HG03521 (cell line): Measurements from ENCODE around the gene MAP4K4.

Source experiments
- ATAC-seq: cut with Tn5 transposase; IDR thresholded peaks from one replicate; pipeline ENCODE4 v1.9.1; 2021; ENCODE audit warnings: mild to moderate bottlenecking, moderate library complexity; ENCODE audit not compliant: unreplicated experiment

MAP4K4 gene

GRCh38 chr2:101697124-101698013 lies at the start of gene MAP4K4:
Gene MAP4K4, plus strand, starts transcription at chr2:101697707. Its CDS starts 374 bp downstream, at chr2:101698081.
- no peak for ATAC-seq

- ATAC-seq: no peak
These were observed 44.0 kb upstream of the MAP4K4 start for GRCh38 chr2:101653469-101653868.

DNA sequence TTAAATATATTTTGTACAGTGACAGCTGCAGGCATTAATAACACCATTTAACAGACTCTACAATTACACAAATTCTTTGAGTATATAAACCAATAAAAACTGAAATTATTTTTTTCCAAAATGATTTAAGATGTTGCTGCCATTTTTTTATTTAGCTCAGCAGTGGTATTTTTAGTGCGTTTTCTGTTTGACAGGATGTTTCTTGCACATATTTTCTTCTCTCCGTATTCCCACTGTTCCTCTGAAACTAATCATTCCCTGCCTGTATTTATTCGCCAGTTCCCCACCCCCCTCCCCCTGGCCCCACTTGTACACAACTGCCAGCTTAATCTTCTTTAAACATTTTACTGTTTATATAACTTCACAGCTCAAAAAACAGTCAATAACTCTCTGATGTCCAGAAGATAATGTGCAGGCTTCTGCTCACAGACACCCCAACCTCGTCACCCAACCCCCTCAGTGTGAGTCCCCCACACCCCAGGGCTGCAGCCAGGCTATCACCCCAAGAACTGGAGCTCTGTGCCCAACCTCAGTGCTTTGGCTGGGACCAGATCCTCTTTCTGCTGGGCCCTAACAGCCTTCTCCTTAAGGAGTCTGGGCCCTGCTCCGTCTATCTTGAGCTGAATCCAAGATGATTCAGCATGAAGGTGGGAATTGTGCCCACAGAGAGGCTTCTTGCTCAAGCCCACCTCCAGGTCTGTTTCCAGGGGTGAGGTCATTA lies 41.6 kb upstream of the MAP4K4 start:
- no peak for ATAC-seq

GRCh38 chr2:101657787-101658186 lies 39.7 kb upstream of the MAP4K4 start:
- no peak for ATAC-seq

GRCh38 chr2:101658387-101658786 lies 39.1 kb upstream of the MAP4K4 start:
- ATAC-seq: no peak

GRCh38 chr2:101665312-101665711 lies 32.2 kb upstream of the MAP4K4 start:
- ATAC-seq: no peak

DNA sequence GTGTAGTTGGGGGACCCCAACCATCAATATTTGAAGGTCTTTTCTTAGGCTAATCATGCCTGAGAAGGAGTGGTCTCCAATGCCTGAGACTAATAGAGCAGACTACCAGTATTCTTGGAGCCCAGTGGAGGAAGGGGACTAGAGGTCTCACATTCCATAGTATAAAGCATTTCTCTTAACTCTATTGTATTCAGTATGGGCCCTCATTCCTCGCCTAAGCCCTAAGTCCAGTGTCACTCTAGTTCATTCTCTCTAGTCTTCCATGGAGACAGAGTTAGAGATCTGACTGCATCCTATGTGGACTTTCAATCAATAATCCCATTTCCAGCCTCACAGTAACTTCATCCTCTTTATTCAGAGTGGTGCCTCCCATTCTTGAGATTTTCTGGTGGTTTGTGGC lies 29.7 kb upstream of the MAP4K4 start:
- ATAC-seq: no peak

- ATAC-seq: no peak
These were observed 25.5 kb upstream of the MAP4K4 start for GRCh38 chr2:101672047-101672446.

DNA sequence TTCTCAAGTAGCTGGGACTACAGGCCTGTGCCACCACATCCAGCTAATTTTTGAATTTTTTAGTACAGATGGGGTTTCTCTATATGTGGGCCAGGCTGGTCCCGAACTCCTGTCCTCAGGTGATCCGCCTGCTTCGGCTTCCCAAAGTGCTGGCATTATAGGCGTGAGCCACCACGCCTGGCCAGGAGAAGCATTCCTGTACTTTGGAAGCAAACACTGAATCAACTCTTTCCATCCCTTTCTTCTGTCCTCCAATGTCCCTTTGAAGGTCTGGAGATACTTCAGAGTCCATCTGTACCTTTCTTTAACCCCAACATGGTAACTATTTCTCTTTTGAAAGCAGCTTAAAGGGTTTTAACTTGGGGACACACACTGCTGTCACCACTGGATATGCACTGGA lies 23.6 kb upstream of the MAP4K4 start:
- ATAC-seq: no peak

DNA sequence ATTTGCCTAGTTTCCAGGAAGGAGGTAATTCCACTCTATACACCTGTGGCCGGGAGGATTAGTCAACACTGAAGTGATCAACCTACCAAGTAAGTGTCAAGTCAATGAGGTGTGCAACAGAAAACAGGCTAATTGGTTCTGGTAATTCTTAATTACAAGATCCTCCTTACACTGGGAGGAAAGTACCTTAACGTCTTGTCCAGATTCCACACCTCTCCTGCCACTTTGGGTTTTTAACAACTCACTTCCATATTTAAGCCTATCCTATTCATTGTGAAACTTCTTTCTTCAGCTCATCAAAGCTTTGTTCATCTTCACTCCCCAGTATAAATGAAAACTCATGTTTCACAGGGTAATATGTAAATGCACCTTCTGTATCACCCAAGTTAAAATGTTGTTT lies 22.0 kb upstream of the MAP4K4 start:
- no peak for ATAC-seq

DNA sequence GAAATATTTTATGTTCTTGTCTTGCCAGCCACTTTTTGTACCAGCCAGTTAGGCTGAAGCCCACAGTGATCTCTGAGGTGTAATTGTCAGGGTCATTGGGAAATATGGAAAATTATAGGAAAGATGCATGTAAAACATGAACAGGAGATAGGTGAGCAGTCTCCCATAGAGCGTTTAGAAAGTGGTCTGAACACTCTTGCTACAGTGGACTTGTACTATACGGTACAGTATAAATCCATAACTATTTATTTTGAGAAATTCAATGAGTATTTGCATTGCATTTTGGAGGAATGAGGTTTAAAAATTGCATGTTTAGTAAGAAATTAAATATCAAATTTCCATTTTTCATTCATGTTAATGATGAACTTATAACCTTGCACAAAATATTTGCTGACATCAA lies 20.8 kb upstream of the MAP4K4 start:
- ATAC-seq: no peak

DNA sequence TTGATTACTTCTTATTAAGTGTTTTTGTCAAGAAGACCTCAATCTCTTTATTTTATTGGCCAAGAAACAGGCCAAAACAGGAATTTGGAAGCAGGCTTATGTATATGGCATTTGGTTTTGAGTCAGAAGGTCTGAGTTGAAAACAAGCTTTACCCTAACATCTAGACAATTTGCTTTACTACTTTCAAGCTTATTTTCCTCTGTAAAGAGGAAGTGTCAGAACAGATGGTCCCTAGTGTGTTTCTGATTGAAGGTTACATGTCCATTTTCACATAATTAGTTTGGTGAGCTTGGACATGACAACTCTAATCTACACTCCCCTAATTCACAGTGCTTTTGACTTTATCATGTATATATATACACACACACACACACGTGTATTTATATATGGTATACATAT lies 19.8 kb upstream of the MAP4K4 start:
- ATAC-seq: no peak

DNA sequence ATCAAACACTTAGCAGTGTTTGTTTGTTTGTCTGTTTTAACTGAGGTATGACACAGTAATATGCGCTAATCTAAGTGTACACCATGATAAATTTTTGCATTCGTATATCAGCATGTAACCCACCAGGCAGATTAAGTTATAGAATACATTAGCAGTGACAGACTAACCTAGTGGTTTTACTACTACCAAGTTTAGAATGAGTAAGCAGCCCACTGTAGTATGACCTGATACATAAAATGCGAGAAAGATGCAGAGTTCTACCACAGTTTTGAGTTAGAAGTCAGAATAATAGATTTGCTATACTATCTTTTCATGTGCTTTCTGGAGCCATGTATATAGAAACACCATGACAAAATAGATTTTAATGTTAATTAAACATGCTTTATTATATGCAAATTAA lies 19.1 kb upstream of the MAP4K4 start:
- ATAC-seq: no peak

GRCh38 chr2:101679037-101679726 lies 18.3 kb upstream of the MAP4K4 start:
- ATAC-seq: no peak

DNA sequence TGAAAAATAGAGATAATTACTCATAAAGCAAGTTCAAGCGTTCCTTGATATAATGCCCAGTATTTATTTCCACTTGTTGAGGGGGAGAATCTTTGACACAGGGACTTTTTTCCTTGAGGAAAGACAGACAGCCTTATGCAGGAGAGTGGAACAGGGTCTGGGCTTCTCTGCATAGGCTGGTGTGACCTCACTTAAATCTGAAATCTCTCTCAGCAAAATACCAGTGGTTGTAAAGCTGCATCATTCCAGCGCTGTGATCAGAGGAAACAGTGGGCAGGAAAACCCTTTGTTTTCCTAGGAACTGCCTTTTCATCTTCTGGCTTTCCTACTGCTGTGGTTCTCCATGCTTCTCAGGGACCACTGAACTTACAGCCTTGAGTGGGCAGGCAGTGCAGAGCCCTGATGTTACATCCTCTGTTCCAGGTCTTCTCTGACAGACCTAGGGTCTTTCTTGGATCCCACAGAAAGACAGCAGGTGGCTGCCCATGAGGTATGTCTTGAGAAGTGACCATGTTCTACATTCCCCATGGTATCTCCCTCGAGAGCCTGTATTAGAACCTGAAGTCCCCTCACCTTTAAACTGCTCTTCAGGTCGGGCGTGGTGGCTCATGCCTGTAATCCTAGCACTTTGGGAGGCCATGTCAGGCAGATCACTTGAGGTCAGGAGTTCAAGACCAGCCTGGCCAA lies 17.6 kb upstream of the MAP4K4 start:
- no peak for ATAC-seq

DNA sequence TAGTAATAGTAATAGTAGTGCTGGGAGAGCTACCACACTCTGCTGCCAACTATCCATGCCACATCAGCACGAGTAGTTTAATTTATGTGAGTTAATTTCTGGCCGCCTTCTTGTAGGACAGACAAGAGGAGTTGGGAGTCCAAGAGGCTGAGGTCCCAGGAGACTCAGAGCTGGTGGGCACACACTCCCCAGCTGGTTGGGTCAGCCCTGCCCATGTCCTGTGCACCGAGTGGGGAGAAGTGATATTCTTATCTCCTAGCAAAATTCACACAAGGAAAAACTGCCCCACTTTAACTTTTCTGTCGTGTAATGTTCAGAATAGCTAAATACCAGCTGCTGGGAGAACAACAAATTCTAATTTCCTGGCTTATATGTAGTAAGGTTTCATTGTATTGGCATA lies 15.2 kb upstream of the MAP4K4 start:
- no peak for ATAC-seq

DNA sequence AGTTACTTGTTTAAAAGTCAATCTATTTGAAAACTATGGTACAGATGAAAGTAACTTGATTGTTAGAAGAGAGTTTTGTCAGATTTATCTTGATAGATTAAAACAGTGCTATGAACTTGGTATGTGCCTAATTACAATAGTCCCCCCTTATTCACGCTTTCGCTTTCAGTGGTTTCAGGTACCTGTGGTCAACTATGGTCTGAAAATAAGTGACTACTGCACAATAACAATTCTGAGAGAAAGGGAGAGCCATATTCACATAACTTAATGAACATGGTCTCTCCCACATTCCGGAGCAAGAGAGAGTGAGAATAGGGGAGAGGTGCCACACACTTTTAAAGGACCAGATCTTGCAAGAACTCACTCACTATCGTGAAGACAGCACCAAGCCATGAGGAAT lies 13.2 kb upstream of the MAP4K4 start:
- ATAC-seq: no peak

DNA sequence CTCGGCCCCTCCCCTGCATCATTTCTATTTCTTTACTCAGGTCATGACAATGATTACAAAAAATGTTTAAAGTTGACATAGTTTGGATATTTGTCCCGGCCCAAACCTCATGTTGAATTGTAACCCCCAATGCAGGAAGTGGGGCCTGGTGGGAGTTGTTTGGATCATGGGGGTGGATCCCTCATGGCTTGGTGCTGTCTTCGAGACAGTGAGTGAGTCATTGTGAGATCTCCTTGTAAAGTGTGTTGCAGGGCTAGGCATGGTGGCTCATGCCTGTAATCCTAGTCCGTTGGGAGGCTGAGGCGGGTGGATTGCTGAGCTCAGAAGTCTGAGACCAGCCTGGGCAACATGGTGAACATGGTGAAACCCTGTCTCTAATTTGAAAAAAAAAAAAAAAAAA lies 9.2 kb upstream of the MAP4K4 start:
- ATAC-seq: no peak

DNA sequence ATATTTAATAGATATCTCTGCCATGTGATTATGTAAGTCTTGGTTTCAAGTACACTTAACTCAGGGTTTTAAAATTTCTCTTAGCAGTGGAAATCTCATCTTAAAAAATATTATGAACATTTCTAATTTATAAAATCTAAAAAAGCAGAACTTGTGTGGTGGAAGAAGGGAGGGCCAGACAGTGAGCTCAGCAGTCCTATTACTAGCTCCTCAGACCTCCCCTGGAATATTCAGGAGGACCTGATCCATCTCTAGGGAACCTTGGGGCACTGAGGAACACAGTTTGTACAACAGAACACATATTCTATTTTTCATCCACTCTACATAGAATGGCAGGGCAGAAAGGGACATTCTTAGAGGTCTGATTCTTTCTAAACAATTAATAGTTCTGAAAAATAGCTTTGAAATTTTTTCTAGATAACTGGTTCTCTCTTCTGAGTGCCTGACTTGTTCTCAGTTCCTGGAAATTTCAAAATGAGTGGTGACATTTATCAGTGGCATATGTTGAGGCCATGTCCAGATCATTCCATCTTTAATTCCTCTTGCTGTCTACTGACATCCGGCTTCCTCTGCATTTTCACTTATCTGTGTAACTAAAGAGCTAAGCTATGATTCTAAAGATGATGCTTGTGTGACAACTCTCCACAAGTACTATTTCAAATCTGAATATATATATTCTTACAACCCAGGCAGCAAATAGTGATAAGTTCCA lies 8.2 kb upstream of the MAP4K4 start:
- no peak for ATAC-seq

GRCh38 chr2:101690547-101691152 lies 6.9 kb upstream of the MAP4K4 start:
- no peak for ATAC-seq
